NCI-H446 treated with DMSO at 0.1 percent for 48 hours (cell line): Measurements from ENCODE around the gene CADPS2.

Experiments used
- DNase-seq: peaks from one replicate; lab custom pipeline; 2025; lab: John Stamatoyannopoulos, UW

Gene CADPS2

DNA sequence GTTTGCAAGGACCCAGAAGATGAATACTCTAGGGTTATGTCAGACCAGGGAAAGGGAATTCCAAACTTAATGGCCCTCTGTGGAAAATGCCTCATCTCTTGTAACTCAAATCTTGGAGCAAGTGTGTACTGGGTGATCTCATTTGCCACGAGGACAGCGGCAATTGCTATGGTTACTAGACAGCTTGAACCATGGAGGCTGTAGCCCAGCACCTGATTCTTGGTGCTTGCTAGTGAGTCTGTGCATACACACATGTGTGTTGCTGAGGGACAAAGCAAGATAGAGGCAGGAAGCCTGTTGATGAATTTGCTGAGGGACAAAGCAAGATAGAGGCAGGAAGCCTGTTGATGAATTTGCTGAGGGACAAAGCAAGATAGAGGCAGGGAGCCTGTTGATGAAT is 523.1 kb downstream of the CADPS2 start:
- no peak for DNase-seq

- no peak for DNase-seq
These were observed 523.8 kb downstream of the CADPS2 start for GRCh38 chr7:122362473-122362872.

DNA sequence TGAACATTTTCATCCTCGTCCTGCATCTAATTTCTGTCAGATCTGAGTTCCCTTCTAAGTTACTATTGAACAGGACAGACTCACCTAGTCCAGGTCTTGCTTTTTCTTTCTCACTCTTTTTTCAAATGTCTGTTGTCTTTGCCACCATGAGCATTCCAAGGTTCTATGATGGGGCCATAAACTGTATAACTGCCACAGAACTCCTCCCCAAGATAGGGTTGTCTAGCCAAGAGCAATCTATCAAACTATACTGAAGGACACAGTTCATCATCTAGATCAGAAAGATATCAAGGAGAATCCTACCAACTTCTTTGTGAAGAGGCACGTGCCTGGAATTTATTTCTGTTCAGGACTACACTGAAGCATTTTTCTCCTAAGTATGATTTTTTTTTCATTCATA is 531.6 kb downstream of the CADPS2 start:
- no peak for DNase-seq

GRCh38 chr7:122352454-122352853 is 533.8 kb downstream of the CADPS2 start:
- no peak for DNase-seq

DNA sequence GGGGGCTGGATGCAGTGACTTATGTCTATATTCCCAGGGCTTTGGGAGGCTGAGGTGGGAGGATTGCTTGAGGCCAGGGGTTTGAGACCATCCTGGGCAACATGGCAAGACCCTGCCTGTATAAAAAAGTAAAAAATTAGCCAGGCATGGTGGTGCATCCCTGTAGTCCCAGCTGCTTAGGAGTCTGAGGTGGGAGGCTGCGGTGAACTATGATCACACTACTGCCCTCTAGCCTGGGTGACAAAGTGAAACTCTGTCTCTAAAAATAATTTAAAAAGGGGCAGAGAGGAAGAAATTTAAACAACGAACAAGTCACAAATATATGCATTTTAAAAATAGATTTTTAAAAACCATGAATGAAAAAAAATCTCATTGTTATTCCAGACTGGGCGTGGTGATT is 535.6 kb downstream of the CADPS2 start:
- DNase-seq, result no peak

GRCh38 chr7:122344303-122344620 is 542.0 kb downstream of the CADPS2 start:
- no peak for DNase-seq

- DNase-seq, result no peak
These were observed 542.5 kb downstream of the CADPS2 start for GRCh38 chr7:122343601-122344302.

DNA sequence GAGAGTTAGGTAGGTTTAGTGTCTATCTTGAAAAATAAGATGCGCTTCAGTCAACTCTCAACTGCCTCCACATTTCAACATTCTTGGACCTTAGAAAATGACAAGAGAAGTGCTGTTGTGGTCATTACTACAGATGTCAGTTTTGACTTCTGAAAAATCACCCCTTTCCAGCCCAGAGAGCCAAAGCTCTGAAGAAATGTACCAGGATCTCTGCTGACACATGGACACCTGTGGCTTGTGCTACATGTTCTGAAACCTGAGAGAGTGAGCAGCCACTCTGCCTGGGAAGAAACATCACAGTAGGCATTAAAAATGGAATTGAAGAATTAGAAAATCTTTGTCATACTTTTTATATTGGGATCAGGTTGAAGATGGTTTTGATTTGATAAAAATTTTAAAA is 545.8 kb downstream of the CADPS2 start:
- no peak for DNase-seq

DNA sequence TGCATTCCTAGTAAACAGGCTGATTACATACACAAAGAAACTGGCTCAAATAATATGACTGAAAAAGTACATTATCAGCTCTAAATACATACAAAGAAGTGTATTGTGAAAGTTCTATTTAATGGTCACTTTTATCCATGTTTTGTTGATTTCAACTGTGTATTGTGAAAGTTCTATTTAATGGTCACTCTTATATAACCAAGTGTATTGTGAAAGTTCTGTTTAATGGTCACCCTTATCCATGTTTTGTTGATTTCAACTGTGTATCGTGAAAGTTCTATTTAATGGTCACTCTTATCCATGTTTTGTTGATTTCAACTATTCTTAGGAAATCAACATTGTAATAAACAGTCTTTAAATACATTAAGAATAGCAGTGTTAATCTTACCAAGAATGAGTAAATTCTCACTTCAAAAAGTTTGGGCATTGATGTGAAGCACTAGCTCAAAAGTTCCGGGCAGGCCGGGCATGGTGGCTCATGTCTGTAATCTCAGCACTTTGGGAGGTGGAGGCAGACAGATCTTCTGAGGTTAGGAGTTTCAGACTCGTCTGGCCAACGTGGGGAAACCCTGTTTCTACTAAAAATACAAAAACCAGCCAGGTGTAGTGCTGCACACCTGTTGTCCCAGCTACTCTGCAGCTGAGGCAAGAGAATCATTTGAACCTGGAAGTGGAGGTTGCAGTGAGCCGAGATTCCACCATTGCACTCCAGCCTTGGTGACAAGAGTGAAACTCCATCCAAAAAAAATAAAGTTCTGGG is 546.9 kb downstream of the CADPS2 start:
- no peak for DNase-seq

GRCh38 chr7:122337011-122337410 is 549.2 kb downstream of the CADPS2 start:
- DNase-seq, result no peak

DNA sequence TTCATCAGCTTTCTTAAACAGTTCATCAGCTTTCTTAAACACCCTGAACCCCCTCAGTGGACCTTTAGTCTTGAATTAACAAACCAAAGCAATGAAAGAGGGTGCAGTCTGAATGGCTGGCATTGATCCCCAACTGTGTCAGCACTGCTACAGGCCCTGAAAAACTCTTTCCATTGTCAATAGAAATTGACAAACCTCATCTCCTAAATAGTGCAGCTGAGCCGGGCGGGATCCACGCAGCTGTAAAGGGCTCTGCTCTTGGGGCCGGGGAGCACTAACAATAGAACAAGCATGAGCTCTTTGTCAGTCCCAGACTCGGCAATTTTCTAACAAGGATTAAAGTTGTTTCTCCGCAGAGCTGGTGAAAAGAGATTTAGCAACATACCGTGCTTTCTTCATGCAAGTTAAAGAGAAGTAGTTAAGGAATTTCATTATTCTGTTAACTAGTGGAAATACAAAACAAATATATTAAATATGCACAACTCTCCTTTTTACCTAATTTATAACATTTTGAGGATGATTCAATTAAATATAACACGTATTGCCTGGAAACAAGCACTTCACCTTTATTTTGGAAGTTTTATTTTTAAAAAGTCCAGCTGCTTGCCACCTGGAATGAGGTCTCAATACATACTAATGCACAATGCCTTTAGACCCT is 557.0 kb downstream of the CADPS2 start:
- DNase-seq, result no peak

DNA sequence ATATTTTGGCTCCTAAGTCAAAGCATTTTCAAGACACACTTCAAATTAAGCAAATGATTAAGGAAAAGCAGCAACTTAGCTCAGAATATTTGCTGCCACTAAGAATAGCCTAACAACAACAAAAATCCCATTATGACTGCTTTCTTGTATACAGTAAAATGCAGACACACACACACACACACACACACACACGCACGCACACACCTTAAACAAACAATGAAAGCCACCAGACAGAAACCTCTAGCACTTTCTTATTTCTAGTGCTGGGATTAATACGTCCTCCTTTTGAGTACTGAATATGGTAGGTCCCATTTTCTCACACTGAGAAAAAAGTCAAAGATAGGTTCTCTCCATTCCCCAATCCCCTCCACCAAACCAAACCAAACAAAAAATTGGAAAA is 558.3 kb downstream of the CADPS2 start:
- no peak for DNase-seq

GRCh38 chr7:122316467-122317388 is 569.5 kb downstream of the CADPS2 start:
- DNase-seq, result no peak

GRCh38 chr7:122315507-122316466 is 570.5 kb downstream of the CADPS2 start:
- no peak for DNase-seq

GRCh38 chr7:122314284-122314683 is 572.0 kb downstream of the CADPS2 start:
- DNase-seq, result no peak

DNA sequence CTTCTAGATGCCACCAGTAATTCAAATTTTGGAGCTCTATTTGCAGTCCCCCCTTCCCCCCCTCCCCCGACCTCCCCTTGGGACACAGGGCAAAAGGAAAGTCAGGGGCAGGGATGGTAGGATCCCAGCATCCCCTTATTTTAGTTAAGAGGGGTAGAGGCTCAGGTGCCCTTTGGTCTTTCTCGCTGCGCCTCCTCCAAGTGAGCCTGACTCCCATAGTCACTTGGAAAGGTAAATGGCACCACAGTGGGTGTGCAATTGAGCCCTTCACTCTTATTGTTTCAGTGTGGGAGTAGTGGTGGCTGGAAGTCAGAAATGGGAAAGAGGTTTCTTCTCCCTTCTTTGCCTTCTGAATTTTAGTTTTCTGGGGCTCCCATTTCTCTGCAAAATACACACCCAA is 573.5 kb downstream of the CADPS2 start:
- no peak for DNase-seq

DNA sequence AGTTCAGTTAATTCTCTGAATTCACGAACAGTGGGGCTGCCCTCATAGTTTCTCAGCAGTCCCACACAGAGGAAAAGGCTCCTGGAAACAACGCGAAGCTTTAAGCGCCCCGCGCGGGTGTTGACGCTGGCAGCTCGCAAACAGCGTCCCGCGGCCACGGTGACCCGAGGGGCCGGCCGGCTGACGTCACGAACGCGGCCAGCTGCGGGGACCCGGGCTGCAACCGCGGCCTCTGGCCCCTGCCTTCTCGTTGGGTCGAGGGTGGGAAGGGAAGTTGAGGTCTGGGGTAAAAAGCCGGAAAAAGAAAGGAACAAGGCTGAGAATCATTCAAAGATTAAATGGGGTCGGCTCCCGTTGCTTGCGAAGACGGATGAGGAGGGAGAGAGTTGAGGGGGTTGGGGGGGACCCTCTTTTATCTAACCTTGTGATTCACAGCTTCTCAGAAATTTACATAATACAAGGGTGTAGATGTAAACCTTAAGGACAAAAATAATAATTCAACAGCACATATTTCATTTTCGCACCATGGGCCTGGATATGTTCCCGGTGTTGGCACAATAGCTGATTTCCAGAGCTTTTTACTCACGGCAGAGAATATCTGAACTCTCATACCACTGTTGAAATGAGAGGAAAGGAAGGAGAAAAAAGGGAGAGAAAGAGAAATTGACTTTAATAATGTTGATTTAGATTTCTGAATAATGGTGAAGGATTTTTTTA is 574.4 kb downstream of the CADPS2 start:
- no peak for DNase-seq

GRCh38 chr7:122311050-122311700 is 575.1 kb downstream of the CADPS2 start:
- DNase-seq, result no peak

- DNase-seq, result no peak
These were observed 575.9 kb downstream of the CADPS2 start for GRCh38 chr7:122310119-122311021.
